ENCODE measurements around the gene TSPO2. TPM values are rescaled to one million over a fixed set of nuclear protein-coding genes. Genes with fewer than 3 reads are reported as not detected.

The TSPO2 gene
- total RNA-seq, 1 experiment from 2014 or later: not detected

- peaks cover 23% of the 10 kb centered on the region for H3F3A ChIP-seq (ENCODE audit: insufficient read depth, low read depth)
- H3K4me1 ChIP-seq (replicated peaks; ENCODE audit: insufficient read depth): peaks cover 30% of the 10 kb centered on the region
- TF ChIP-seq CTCF (conservative IDR thresholded peaks at IDR 0.05) (no peak), EZH2 (IDR thresholded peaks at IDR 0.05; ENCODE audit: low read depth) (no peak)
- ChIA-PET CTCF (interaction anchor here (1.1 kb wide), 2 partner anchors 43 to 88 kb away, joined by 3 to 5 read pairs; partner anchors contain the start of gene TSPO2), POLR2A (ENCODE audit: unreplicated experiment) (no interaction called here)
- intact Hi-C loops (cut with micrococcal nuclease; ENCODE audit: unreplicated experiment): no loop called here
- H3K9me3 ChIP-seq (ENCODE audit: insufficient read depth, low read depth): no peaks in the 10 kb centered on the region
- H3K9me2 ChIP-seq (ENCODE audit: insufficient read depth): no peaks in the 10 kb centered on the region
- H3K36me3 ChIP-seq (ENCODE audit: low read depth): no peaks in the 10 kb centered on the region
- BruUV-seq (replicated peaks): no TSS peak
- no peak overlapping the region for H3K4me2 ChIP-seq
- no peak overlapping the region for H3K27ac ChIP-seq
- no peak overlapping the region for H2AFZ ChIP-seq
- no peak for DNase-seq
- no peak overlapping the region for H3K4me3 ChIP-seq
- H3K79me2 ChIP-seq (ENCODE audit: low read depth): no peaks in the 10 kb centered on the region
- no peaks in the 10 kb centered on the region for H4K20me1 ChIP-seq (ENCODE audit: insufficient read depth)
- peaks cover under 1% of the 10 kb centered on the region; the same call in 1 of the 2 replicates for H3K27me3 ChIP-seq (ENCODE audit: insufficient read depth, low read depth)
These were observed 42.7 kb upstream of the TSPO2 start for GRCh38 chr6:40999569-40999968.

DNA sequence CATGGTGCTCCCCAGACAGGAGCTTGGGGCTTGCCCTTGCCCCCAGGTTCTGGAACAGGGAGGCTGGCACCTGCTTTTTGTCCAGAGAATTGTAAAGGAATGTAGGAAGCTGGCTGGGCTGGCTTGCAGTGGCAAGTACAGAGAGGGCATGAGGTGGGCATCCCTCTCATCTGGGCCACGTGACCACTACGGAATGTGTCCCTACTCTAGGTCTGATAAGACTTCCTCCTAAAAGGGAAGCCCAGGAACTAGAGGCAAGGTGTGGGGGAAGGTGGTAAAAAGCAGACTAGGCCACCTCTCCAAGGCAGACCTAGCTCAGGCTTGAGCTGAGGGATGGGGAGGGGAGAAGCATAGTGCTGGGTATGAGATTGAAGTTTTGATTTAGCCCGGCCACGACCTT is 42.0 kb upstream of the TSPO2 start:
- ChIA-PET CTCF (no interaction called here), POLR2A (ENCODE audit: unreplicated experiment) (no interaction called here)
- H3K9me3 ChIP-seq (ENCODE audit: insufficient read depth, low read depth): no peaks in the 10 kb centered on the region
- H3K4me2 ChIP-seq: no peak overlapping the region
- H3K4me1 ChIP-seq (replicated peaks; ENCODE audit: insufficient read depth): peaks cover 30% of the 10 kb centered on the region
- TF ChIP-seq EZH2 (IDR thresholded peaks at IDR 0.05; ENCODE audit: low read depth) (no peak), CTCF (conservative IDR thresholded peaks at IDR 0.05) (no peak)
- H3F3A ChIP-seq (ENCODE audit: insufficient read depth, low read depth): peaks cover 23% of the 10 kb centered on the region
- peaks cover 4% of the 10 kb centered on the region; the same call in 1 of the 2 replicates for H3K27me3 ChIP-seq (ENCODE audit: insufficient read depth, low read depth)
- H3K4me3 ChIP-seq: no peak overlapping the region
- no TSS peak for BruUV-seq (replicated peaks)
- no peak overlapping the region for H3K27ac ChIP-seq
- no peaks in the 10 kb centered on the region for H3K79me2 ChIP-seq (ENCODE audit: low read depth)
- no peaks in the 10 kb centered on the region for H4K20me1 ChIP-seq (ENCODE audit: insufficient read depth)
- H2AFZ ChIP-seq: no peak overlapping the region
- H3K9me2 ChIP-seq (ENCODE audit: insufficient read depth): no peaks in the 10 kb centered on the region
- no peaks in the 10 kb centered on the region for H3K36me3 ChIP-seq (ENCODE audit: low read depth)
- DNase-seq: no peak
- intact Hi-C loops (cut with micrococcal nuclease; ENCODE audit: unreplicated experiment): no loop called here

DNA sequence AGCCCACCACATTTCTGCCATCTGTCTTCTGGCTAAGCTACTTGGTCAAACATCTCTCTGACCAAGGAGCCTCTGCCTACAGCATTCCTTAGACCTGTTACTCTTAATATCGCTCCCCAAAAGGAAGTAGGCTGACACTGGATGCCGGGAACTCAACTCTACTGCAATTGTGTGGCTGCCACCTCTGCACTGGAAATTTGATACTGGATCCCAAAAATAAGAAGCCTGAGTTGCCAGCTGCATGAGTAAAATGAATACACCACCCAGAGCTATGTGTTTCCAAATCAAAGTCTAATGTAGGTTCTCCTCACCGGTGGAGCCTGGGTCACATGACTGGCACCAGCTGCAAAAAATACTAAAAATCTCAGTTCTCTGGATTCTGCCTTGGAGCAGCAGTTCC is 40.1 kb upstream of the TSPO2 start:
- no peaks in the 10 kb centered on the region for H3K79me2 ChIP-seq (ENCODE audit: low read depth)
- TF ChIP-seq CTCF (conservative IDR thresholded peaks at IDR 0.05) (no peak), EZH2 (IDR thresholded peaks at IDR 0.05; ENCODE audit: low read depth) (no peak)
- DNase-seq: no peak
- peaks cover 13% of the 10 kb centered on the region for H3K4me1 ChIP-seq (replicated peaks; ENCODE audit: insufficient read depth)
- ChIA-PET POLR2A (ENCODE audit: unreplicated experiment) (no interaction called here), CTCF (no interaction called here)
- no peak overlapping the region for H3K27ac ChIP-seq
- no peak overlapping the region for H3K4me2 ChIP-seq
- no peaks in the 10 kb centered on the region for H3K36me3 ChIP-seq (ENCODE audit: low read depth)
- no peaks in the 10 kb centered on the region for H3K9me3 ChIP-seq (ENCODE audit: insufficient read depth, low read depth)
- H3K4me3 ChIP-seq: no peak overlapping the region
- H2AFZ ChIP-seq: no peak overlapping the region
- H4K20me1 ChIP-seq (ENCODE audit: insufficient read depth): no peaks in the 10 kb centered on the region
- no TSS peak for BruUV-seq (replicated peaks)
- peaks cover 10% of the 10 kb centered on the region for H3F3A ChIP-seq (ENCODE audit: insufficient read depth, low read depth)
- no peaks in the 10 kb centered on the region for H3K9me2 ChIP-seq (ENCODE audit: insufficient read depth)
- intact Hi-C loops (cut with micrococcal nuclease; ENCODE audit: unreplicated experiment): no loop called here
- H3K27me3 ChIP-seq (ENCODE audit: insufficient read depth, low read depth): peaks cover 4% of the 10 kb centered on the region; the same call in 1 of the 2 replicates

Measured in PC-9 (cell line).